GM21515 (cell line): ENCODE data around the gene ZDHHC14.

Experiments used
- ATAC-seq: cut with Tn5 transposase; IDR thresholded peaks from one replicate; pipeline ENCODE4 v1.9.1; 2021; ENCODE audit not compliant: unreplicated experiment

Gene ZDHHC14

GRCh38 chr6:157530126-157530525 lies 149.1 kb downstream of the ZDHHC14 start:
- no peak for ATAC-seq

DNA sequence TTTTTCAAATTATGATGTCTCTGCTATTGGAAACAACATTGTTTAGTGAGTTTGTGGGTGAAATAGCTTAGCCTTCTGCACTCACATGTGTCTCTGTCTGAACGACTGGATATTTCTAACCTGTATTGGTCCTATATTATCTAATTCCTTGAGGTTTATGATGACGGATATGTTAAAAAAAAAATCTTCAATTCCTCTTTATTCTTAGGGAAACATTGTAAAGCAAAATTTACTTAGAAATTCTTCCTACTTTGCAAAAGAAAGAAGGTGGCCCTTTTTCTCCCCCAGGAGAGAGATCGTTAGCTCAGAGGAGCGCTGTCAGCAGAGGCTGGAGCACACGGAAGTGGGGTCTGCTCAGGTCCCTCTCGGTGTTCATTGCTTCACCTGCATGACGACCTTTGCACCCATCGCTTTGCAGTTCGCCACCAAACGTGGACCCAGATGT lies 149.8 kb downstream of the ZDHHC14 start:
- no peak for ATAC-seq

GRCh38 chr6:157531169-157531985 lies 150.4 kb downstream of the ZDHHC14 start:
- ATAC-seq = no peak

DNA sequence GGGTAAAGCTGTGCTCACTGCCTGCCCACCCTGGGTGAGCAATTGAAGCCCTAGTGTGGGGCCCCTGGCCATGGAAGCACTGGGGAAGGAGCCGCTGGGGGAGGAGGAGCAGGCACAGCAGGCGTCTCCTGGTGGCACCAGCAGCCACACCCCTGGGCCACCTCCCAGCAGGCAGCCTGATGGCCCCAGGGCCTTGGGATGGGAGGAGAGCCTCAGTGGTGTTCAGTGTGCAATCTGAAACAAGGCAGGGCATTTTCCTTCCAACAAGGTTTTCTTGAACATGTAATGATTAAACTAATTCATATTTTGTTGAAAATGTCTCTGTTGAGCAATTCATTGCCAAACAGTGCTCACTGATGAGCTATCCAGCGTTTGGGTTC lies 151.0 kb downstream of the ZDHHC14 start:
- ATAC-seq = no peak

GRCh38 chr6:157533048-157533871 lies 152.3 kb downstream of the ZDHHC14 start:
- no peak for ATAC-seq

DNA sequence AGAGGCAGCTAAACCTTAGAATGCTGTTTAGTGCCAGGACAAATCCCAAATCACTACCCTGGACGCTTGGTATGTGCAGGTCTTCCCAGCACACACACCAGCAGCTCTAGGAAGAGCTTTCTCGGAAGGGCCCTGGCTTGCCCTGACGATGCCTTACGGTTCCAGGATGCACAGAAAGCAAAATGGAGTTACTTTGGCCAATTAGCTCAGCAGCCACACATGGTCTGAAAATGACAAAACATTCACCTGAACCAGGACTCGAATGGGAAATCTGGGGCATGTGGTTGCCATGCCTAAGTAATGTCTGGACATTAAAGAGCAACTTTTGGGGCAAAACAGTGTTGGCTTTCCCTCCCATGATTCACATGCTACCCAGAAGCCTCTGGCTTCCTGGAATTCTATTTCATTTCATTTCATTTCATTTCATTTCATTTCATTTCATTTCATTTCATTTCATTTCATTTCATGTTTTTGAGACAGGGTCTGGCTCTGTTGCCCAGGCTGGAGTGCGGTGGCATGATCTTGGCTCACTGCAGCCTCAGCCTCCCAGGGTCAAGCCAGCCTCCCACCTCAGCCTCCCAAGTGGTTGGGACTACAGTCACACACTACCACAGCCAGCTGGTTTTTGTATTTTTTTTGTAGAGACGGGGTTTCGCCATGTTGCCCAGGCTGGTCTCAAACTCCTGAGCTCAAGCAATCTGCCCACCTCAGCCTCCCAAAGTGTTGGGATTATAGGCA lies 153.3 kb downstream of the ZDHHC14 start:
- ATAC-seq = no peak

GRCh38 chr6:157534977-157535339 lies 154.0 kb downstream of the ZDHHC14 start:
- no peak for ATAC-seq

- no peak for ATAC-seq
Measured at GRCh38 chr6:157535340-157536222, 154.6 kb downstream of the ZDHHC14 start.

- ATAC-seq = no peak
Measured at GRCh38 chr6:157536223-157536545, 155.2 kb downstream of the ZDHHC14 start.

DNA sequence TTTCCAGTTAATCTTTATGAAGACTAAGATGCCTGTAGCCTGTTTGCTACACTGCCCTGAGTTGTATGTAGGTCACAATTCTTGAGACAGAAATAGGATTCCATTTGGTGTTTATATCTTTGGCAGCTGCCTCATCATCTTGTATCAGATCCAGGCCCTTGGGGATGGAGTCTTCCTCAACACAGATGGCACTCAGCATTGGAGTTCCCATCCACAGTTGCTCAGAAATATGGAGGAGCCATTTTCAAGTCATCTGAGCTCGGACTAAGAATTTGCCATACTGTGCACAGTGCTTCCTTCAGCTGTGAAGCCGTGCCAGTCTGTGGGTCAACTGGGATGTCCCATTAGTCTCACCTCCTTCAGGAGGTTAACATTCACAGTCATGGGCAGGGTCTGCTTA lies 156.6 kb downstream of the ZDHHC14 start:
- ATAC-seq = no peak

GRCh38 chr6:157538168-157538567 lies 157.2 kb downstream of the ZDHHC14 start:
- no peak for ATAC-seq

GRCh38 chr6:157538698-157539097 lies 157.7 kb downstream of the ZDHHC14 start:
- no peak for ATAC-seq

DNA sequence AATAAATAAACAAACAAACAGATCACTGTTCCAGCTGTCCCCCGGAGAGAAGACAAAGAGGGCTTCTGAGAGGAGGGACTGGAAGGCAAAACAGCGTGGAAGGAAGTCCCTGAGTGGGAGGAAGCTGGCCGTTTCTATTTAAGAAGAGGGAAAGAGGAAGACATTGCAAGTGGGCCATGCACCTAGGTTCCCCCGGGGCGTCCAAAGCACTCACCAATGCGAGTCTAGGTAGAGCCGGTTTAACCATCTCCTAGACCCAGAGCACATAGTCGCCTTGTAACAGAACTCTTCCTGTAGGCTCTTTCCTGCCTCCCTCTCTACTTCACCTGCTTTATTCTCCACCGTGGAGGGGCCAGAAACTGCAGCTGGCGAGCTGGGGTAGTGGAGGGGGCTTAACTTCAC lies 158.4 kb downstream of the ZDHHC14 start:
- no peak for ATAC-seq

GRCh38 chr6:157539900-157540752 lies 159.1 kb downstream of the ZDHHC14 start:
- ATAC-seq = no peak

DNA sequence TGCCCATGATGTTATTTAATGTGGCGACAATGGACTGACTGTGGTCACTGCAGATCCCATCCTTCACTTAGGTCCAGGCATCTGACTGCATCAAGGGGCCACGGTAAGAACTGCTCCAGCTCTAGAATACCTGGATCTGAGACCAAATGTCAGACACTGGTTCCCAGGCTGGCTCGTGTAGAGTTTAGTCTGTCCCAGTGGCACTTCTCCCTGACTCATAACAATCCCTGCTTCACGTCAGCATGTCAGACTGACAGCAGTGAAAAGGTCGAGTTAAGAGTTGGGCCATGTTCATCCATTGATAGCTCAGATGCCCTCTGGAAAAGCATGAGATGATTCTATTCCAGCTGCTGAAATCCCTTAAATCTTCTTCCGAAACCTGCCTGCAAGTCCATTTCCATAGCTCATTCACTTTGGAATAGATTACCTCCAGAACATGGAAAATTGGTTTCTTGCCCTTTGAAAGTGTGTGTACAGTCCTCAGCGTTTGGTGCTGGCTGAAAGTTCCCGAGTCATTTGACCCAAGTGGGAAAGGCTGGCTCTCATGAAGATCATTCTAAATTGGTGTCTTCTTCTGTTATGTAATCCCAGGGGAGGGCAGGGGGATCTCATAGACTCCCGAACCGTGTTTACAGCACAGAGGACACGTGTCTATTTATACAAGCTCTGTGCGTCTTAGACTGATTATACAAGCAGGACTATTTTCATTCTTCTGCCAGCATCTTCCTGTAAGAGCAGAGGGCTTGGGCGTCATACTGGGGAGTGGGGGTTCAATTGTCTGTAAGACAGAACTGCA lies 160.8 kb downstream of the ZDHHC14 start:
- ATAC-seq = no peak

DNA sequence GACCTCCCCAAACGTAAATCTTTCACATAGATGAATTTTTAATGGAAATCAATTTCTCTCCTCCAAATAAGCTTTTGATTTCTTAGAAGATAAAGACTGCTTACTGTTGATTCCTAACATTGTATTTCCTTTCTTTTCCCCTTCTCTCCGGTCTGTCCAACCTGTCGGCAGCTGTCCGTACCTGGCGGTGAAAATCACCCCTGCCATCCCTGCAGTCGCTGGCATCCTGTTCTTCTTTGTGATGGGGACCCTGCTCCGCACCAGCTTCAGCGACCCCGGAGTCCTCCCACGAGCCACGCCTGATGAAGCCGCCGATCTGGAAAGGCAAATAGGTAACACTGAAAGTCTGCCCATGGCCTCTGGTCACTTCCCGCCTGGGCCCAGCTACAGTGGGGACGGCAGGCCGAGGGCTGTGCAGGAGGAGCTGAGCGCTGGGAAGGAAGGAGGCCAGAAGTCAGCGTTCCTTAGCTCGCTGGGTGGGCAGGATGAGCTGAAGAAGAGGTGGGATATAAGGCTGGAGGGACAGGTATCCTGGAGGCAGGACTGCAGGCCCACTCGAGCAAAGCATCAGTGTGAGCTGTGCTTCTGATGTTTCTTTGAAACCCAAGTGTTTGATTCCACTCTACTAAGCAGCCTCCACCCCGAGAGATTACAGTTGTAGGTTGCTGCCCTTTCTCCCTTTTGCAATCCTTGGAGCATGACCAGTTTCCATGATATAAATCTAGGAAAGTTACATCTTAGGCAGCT lies 161.6 kb downstream of the ZDHHC14 start:
- ATAC-seq = no peak

DNA sequence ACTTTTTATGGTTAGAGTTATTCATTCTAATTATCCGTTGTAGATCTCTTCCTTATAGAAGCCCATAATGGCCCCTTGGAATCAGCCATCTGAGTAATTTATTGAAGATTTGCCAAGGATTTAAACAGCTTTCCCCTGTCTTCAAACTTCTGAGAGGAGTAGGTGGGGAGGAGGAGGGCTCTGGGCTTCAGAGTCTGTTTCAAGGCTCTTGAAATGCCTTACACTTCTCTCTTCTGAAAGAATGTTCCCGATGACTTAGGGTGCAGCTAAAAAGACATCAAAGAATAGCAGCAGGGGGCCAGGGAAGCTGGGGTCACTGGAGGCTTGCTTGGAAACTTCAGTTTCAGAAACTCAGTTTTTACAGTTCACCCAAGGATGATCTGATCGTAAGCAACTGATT lies 165.3 kb downstream of the ZDHHC14 start:
- ATAC-seq = no peak

- no peak for ATAC-seq
Measured at GRCh38 chr6:157547112-157547511, 166.1 kb downstream of the ZDHHC14 start.
